Nephron progenitor cell (in vitro differentiated cells): ENCODE data around the gene ARHGAP25.

Experiments used
- DNase-seq: peaks from one replicate; pipeline ENCODE4 v3.0.0; 2021
- H3K27ac Mint-ChIP-seq: 2 replicates; pipeline ENCODE4 v1.8.0; 2021; ENCODE audit warnings: mild to moderate bottlenecking, moderate library complexity, mixed read lengths
- H3K27me3 Mint-ChIP-seq: 2 replicates; pipeline ENCODE4 v1.8.0; 2021; ENCODE audit warnings: mild to moderate bottlenecking, low read depth, mixed read lengths; ENCODE audit not compliant: poor library complexity
- H3K36me3 Mint-ChIP-seq: 2 replicates; pipeline ENCODE4 v1.8.0; 2021; ENCODE audit warnings: low read depth, mixed read lengths
- H3K4me1 Mint-ChIP-seq: 2 replicates; pipeline ENCODE4 v1.8.0; 2021; ENCODE audit warnings: mixed read lengths
- H3K4me3 Mint-ChIP-seq: 2 replicates; pipeline ENCODE4 v1.8.0; 2021; ENCODE audit warnings: mild to moderate bottlenecking, moderate library complexity, mixed read lengths
- H3K9me3 Mint-ChIP-seq: 2 replicates; pipeline ENCODE4 v1.8.0; 2021; ENCODE audit warnings: mild to moderate bottlenecking, moderate library complexity, mixed read lengths
- CTCF ChIP-seq: fragments of 200-600 bp; sonication (generic); IDR thresholded peaks from 2 replicates; pipeline ENCODE4 v1.5.0; 2021; ENCODE audit warnings: antibody characterized with exemption

The ARHGAP25 gene

GRCh38 chr2:68806511-68807109 is 72.0 kb downstream of the ARHGAP25 start:
- DNase-seq: no peak
- Mint-ChIP-seq H3K9me3 (no peaks in the 10 kb centered on the region), H3K4me3 (no peak overlapping the region), H3K27me3 (peaks cover 25% of the 10 kb centered on the region), H3K27ac (no peak overlapping the region), H3K36me3 (no peaks in the 10 kb centered on the region), H3K4me1 (peaks cover 5% of the 10 kb centered on the region)
- TF ChIP-seq CTCF: no peak

GRCh38 chr2:68807821-68808266 is 73.2 kb downstream of the ARHGAP25 start:
- H3K4me3 Mint-ChIP-seq: no peak overlapping the region
- H3K4me1 Mint-ChIP-seq: peaks cover 5% of the 10 kb centered on the region
- H3K9me3 Mint-ChIP-seq: no peaks in the 10 kb centered on the region
- no peak overlapping the region for H3K27ac Mint-ChIP-seq
- no peak for DNase-seq
- peaks cover 20% of the 10 kb centered on the region for H3K27me3 Mint-ChIP-seq
- TF ChIP-seq CTCF: no peak
- no peaks in the 10 kb centered on the region for H3K36me3 Mint-ChIP-seq

- no peaks in the 10 kb centered on the region for H3K36me3 Mint-ChIP-seq
- H3K27ac Mint-ChIP-seq: no peak overlapping the region
- peaks cover 5% of the 10 kb centered on the region for H3K4me1 Mint-ChIP-seq
- H3K9me3 Mint-ChIP-seq: no peaks in the 10 kb centered on the region
- DNase-seq: no peak
- H3K4me3 Mint-ChIP-seq: no peak overlapping the region
- TF ChIP-seq CTCF: no peak
- peaks cover 13% of the 10 kb centered on the region for H3K27me3 Mint-ChIP-seq
Observed at GRCh38 chr2:68809324-68810240, 75.0 kb downstream of the ARHGAP25 start.

- DNase-seq: no peak
- H3K36me3 Mint-ChIP-seq: no peaks in the 10 kb centered on the region
- H3K4me1 Mint-ChIP-seq: peaks cover 5% of the 10 kb centered on the region
- no peak overlapping the region for H3K4me3 Mint-ChIP-seq
- no peak overlapping the region for H3K27ac Mint-ChIP-seq
- TF ChIP-seq CTCF: no peak
- peaks cover 12% of the 10 kb centered on the region for H3K27me3 Mint-ChIP-seq
- H3K9me3 Mint-ChIP-seq: no peaks in the 10 kb centered on the region
Observed at GRCh38 chr2:68811364-68811763, 76.8 kb downstream of the ARHGAP25 start.

- peaks cover 12% of the 10 kb centered on the region for H3K27me3 Mint-ChIP-seq
- peaks cover 5% of the 10 kb centered on the region for H3K4me1 Mint-ChIP-seq
- no peak overlapping the region for H3K27ac Mint-ChIP-seq
- TF ChIP-seq CTCF: no peak
- no peaks in the 10 kb centered on the region for H3K36me3 Mint-ChIP-seq
- H3K9me3 Mint-ChIP-seq: no peaks in the 10 kb centered on the region
- no peak overlapping the region for H3K4me3 Mint-ChIP-seq
- no peak for DNase-seq
Observed at GRCh38 chr2:68812251-68812650, 77.6 kb downstream of the ARHGAP25 start.
